Measurements from ENCODE around the gene OAF. TPM values are rescaled to one million over a fixed set of nuclear protein-coding genes. Genes with fewer than 3 reads are reported as not detected.

Gene OAF
- total and polyA plus RNA-seq, 11 donors: 10.3 to 41.9 (median 19.9) TPM

DNA sequence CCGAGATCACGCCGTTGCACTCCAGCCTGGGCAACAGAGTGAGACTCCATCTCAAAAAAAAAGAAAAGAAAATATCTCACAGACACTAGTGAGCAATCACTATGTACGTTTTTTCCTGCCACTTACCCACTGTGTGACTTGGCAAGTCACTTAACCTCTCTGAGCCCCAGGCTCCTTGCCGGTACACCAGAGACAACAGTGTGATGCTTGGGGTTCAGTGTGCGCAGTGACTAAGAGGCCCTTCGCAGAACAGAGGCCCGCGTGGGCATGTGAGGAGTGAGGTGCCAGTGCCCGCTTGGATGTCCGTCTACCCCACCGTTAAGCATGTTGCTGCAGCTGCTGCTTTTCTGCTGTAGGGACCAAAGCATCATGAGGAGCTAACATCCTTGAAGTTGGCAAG is 6.7 kb downstream of the OAF start:
- 80 to 88% (median 84%) methylated on average over 12 of the region's 12 CpGs for WGBS, 4 donors
- intact Hi-C loops (cut with DNase I): loop anchor here in 2 of 10 donors (5.0 kb wide), 1 partner anchor 35 kb away; no protein-coding TSS in a partner anchor
- peaks cover 0 to 25% (median 0%) of the 10 kb centered on the region in 9 donors for H3K36me3 ChIP-seq
- no peak overlapping the region for H3K4me3 ChIP-seq
- no peak for TF ChIP-seq POLR2A (IDR thresholded peaks at IDR 0.05)
- TF ChIP-seq, protein P1, sequence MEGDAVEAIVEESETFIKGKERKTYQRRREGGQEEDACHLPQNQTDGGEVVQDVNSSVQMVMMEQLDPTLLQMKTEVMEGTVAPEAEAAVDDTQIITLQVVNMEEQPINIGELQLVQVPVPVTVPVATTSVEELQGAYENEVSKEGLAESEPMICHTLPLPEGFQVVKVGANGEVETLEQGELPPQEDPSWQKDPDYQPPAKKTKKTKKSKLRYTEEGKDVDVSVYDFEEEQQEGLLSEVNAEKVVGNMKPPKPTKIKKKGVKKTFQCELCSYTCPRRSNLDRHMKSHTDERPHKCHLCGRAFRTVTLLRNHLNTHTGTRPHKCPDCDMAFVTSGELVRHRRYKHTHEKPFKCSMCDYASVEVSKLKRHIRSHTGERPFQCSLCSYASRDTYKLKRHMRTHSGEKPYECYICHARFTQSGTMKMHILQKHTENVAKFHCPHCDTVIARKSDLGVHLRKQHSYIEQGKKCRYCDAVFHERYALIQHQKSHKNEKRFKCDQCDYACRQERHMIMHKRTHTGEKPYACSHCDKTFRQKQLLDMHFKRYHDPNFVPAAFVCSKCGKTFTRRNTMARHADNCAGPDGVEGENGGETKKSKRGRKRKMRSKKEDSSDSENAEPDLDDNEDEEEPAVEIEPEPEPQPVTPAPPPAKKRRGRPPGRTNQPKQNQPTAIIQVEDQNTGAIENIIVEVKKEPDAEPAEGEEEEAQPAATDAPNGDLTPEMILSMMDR (IDR thresholded peaks at IDR 0.05): no peak
- H3K27ac ChIP-seq: peak overlapping the region in 7 of 12 donors; percentile 42 to 77 (median 65)
- no peaks in the 10 kb centered on the region for H3K27me3 ChIP-seq
- ATAC-seq (no peak), DNase-seq (peak in 1 of 5 donors; percentile 39)
- peaks cover 0 to 91% (median 47%) of the 10 kb centered on the region in 12 donors for H3K4me1 ChIP-seq
- H3K9me3 ChIP-seq: no peaks in the 10 kb centered on the region

DNA sequence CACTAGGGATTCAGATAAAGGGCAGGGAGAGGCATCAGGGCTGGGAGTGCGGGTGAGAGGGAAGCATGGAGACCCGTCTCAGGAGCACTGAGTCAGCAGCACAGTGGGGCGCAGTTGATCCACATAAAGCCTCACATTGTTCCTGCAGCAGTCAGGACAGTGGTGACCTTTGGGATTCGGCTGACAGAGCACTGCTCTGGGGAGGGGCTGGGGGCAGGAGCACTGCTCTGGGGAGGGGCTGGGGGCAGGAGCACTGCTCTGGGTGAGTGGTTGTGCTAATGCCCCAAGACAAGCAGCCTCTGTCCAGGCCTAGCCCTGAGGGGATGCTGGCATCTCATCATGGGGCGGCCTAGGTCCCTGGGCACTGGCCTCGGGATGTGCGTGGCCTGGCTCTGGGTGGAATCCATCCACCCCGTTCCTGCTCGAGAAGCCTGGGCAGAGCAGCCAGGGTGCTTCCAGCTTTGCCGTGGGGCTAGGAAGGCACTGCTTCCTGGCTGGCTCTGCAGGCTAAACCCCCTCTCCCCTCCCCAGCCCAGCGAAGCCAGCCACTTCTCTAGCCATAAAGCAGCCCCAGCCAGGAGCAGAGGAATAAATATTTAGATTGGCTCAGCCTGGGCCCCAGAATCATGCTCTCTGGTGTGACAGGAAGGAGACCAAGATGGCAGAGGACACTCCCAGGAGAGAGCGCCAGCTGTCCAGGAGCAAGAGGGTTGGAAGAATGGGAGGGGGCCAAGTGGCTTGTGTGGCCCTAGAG is 7.3 kb downstream of the OAF start:
- WGBS, 4 donors: 60 to 72% (median 70%) methylated on average over 11 to 12 of the region's 12 CpGs
- H3K4me1 ChIP-seq: peaks cover 0 to 87% (median 47%) of the 10 kb centered on the region in 12 donors
- no peak for TF ChIP-seq POLR2A (IDR thresholded peaks at IDR 0.05)
- TF ChIP-seq, protein P1 (IDR thresholded peaks at IDR 0.05): no peak
- H3K9me3 ChIP-seq: no peaks in the 10 kb centered on the region
- no peak overlapping the region for H3K4me3 ChIP-seq
- peak overlapping the region in 10 of 12 donors; percentile 27 to 77 (median 60) for H3K27ac ChIP-seq
- intact Hi-C loops (cut with DNase I): loop anchor here in 2 of 10 donors (5.0 kb wide), 1 partner anchor 36 kb away; no protein-coding TSS in a partner anchor
- H3K36me3 ChIP-seq: peaks cover 0 to 25% (median 0%) of the 10 kb centered on the region in 9 donors
- DNase-seq (peak in 1 of 5 donors; percentile 63), ATAC-seq (peak in 2 of 4 donors; percentile 19 to 43)
- H3K27me3 ChIP-seq: no peaks in the 10 kb centered on the region

DNA sequence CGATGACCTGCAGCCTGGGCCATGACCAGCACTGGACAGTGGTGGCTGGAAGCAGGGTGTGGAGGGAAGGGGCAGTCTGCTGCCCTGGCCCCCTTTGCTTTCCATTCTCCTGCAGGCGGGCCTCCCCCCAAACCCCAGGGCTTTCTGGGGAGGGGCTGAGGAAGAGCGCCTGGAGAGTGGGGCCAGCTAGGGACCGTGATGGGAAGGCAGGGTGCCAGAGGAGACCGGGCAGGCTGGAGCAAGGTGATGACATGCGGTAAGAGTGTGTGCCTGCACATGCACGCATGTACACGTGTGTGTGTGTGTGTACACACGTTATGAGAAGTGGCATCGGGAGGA is 7.8 kb downstream of the OAF start:
- H3K9me3 ChIP-seq: no peaks in the 10 kb centered on the region
- WGBS, 4 donors: 54 to 73% (median 58%) methylated on average over 10 of the region's 10 CpGs
- TF ChIP-seq, protein P1 (IDR thresholded peaks at IDR 0.05): no peak
- TF ChIP-seq POLR2A (IDR thresholded peaks at IDR 0.05): no peak
- peaks cover 0 to 88% (median 49%) of the 10 kb centered on the region in 12 donors for H3K4me1 ChIP-seq
- intact Hi-C loops (cut with DNase I): loop anchor here in 2 of 10 donors (5.0 kb wide), 1 partner anchor 36 kb away; no protein-coding TSS in a partner anchor
- H3K27me3 ChIP-seq: no peaks in the 10 kb centered on the region
- ATAC-seq (no peak), DNase-seq (no peak)
- H3K36me3 ChIP-seq: peaks cover 0 to 25% (median 0%) of the 10 kb centered on the region in 9 donors
- peak overlapping the region in 1 of 12 donors; percentile 2 for H3K4me3 ChIP-seq
- H3K27ac ChIP-seq: peak overlapping the region in 9 of 12 donors; percentile 27 to 77 (median 64)

DNA sequence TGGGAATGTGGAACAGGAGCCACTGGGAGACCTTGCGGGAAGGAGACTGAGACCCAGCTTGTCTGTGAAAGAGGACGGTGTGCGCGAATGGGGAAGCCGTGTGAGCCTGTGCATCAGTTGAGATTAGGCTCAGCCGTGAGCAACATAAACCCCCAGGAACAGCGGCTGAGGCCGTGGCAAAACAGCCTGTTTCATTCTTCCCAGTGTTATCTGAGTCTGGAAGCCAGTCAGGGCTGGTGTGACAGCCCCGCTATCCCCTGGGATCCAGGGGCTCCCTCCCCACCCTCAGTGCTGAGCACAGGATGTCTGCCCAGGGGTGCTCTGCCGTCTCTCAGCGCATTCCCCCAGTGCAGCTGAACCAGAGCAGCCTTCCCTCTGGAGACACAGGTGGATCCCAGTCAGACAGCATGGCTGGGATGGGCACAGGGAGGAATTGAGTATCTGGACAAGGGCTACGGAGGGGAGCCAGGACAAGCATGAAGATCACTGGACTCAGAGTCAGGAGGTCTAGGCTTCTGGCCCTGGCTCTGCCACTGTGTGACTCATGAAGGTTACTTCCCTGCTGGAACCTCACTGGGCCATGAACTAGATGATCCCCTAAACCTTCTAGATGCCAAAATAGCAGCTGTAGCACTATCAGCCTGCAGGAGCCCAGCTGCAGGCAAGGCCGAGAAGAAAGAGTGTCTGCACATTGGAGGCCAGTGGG is 8.6 kb downstream of the OAF start:
- intact Hi-C loops (cut with DNase I): loop anchor here in 2 of 10 donors (5.0 kb wide), 1 partner anchor 37 kb away; no protein-coding TSS in a partner anchor
- DNase-seq (peak in 4 of 5 donors; percentile 39 to 75 (median 65)), ATAC-seq (peak; percentile 35 to 72 (median 60))
- WGBS, 4 donors: 61 to 83% (median 66%) methylated on average over 10 to 13 of the region's 13 CpGs
- Histone ChIP-seq H3K4me3 (peak overlapping the region in 2 of 12 donors; percentile 2 to 12), H3K27ac (peak overlapping the region in 11 of 12 donors; percentile 10 to 77 (median 57)), H3K9me3 (no peaks in the 10 kb centered on the region), H3K4me1 (peaks cover 0 to 88% (median 55%) of the 10 kb centered on the region in 12 donors), H3K36me3 (peaks cover 0 to 25% (median 0%) of the 10 kb centered on the region in 9 donors), H3K27me3 (no peaks in the 10 kb centered on the region)
- TF ChIP-seq, protein P1 (IDR thresholded peaks at IDR 0.05): no peak
- TF ChIP-seq POLR2A (IDR thresholded peaks at IDR 0.05): no peak

Measured in heart left ventricle (tissue), 16 donors.